NCI-H2107 treated with DMSO at 0.1 percent for 48 hours (cell line): Measurements from ENCODE around the gene AGRN.
"Not testable (repeated sequence)": the region's sequence is repeated elsewhere in the genome, so short reads cannot be mapped to it uniquely, and the experiment has no call there.

Experiments used
- DNase-seq: peaks from one replicate; lab custom pipeline; 2025; ENCODE audit not compliant: unreplicated experiment; lab: John Stamatoyannopoulos, UW

AGRN gene

GRCh38 chr1:1018321-1018685, 1.6 kb upstream of the AGRN start:
- DNase-seq, result not testable (repeated sequence)

- DNase-seq, result no peak
Measured at GRCh38 chr1:1019122-1019999, 559 bp upstream of the AGRN start.

DNA sequence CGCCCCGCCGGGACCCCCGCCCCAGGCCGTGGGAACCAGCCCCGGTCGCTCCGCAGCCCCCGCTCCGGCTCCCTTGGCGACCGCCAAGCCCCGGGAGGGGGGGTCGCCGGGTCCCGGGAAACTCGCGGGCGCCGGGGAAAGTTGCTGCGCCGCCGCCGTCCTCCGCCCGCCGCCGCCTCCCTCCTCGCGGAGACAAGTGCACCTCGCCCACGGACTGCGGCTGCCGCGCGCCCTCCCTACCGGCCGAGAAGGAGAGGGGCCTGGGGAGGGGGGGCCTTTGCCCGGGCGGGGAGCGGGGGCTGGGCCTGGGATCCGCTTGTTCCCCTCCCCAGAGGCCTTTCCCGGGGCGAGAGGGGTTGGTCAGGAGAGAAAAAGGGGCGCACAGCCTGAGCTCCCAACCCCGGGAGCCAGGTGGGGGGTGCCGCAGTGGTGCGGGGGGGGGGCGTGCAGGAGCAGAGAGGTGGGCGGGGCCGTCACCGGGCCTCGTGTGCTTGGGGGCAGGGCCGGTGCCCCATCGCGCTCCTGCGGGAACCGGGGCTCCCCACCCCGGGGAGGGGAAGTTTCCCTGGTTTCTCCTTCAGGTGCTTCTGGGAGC, 592 bp downstream of the AGRN start:
- no peak for DNase-seq

DNA sequence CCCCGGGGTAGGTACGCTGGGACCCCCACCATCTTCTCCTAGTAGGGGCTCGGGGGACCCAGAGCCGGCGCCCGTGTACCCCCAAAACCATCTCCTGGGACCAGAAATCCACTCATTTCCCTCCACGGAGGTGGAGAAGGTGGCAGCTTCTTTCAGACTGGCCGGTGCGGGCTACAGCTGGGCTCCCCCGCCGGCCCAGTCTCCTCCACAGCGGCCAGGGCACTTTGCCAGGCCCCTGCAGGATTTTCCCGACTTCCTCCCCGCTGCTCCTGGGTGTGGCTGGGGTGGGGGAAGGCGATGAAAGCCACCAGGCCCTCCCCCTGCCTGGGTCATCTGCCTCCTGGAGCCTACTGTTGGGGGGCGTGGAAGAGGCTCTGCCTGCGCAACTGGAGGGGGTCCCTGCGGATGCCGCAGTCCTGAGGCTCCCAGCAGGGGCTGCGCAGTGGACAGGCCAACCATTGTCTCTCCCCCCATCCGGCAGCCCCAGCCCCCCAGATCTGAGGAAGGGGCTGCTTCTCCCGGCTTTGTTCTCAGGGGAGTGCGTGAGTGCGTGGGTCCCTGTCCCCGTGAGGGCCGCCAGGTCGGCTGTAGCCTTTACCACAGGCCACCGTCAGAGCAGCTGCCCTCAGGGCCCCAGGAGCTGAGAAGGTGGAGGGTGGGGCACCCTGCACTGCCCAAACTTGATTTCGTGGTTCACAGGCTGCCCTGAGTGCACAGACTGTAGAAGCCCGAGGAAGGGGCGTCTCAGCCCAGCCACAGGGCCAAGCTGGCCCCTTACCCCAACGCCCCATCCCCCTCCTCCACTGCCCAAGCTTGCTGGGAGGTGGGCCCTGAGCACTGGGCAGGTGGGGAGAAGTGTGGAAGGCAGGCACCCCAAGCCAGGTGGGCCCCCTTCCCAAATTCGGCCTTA, 1.3 kb downstream of the AGRN start:
- no peak for DNase-seq

DNA sequence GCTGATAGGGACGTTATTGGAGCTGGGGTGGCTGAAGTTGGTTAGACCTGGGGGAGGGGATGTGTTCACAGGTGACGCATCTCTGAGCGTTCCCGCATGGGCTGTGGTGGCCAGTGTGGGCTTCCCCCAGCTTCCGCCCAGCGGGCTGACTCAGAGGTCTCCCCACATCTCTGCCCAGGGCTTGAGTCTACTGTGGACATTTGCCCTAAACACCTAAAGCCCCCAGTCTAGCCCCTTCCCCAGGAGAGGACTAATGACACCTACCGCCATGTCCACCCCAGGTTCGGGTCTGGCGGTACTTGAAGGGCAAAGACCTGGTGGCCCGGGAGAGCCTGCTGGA, 2.0 kb downstream of the AGRN start:
- DNase-seq, result no peak

DNA sequence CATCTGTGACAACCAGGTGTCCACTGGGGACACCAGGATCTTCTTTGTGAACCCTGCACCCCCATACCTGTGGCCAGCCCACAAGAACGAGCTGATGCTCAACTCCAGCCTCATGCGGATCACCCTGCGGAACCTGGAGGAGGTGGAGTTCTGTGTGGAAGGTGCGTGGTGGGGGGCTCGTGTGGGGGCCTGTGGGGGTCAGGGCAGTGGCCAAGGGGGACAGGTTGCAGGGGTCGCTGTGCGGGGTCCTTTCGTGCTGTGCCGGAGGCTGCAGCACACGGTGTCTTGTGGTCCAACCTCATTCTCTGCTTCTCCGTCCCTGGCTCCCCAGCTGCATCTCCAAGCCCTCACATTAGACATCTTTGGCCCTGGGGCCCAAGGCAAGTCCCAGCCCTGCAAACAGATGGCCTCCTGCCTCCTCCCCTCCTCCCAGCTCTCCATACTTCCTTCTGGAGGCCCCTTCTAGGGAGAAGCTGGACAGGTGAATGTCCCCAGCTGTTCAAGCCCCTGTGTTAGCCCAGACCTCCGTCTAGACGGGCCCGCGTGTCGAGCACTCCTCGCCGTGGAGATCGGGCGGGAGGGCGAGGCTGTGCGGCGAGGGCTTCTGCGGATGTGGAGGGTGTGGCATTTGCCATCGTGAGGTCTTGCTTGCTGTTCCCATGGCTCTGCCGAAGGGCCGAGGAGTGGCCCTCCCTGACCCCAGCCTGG, 2.5 kb downstream of the AGRN start:
- no peak for DNase-seq

GRCh38 chr1:1023700-1024099, 3.8 kb downstream of the AGRN start:
- no peak for DNase-seq

DNA sequence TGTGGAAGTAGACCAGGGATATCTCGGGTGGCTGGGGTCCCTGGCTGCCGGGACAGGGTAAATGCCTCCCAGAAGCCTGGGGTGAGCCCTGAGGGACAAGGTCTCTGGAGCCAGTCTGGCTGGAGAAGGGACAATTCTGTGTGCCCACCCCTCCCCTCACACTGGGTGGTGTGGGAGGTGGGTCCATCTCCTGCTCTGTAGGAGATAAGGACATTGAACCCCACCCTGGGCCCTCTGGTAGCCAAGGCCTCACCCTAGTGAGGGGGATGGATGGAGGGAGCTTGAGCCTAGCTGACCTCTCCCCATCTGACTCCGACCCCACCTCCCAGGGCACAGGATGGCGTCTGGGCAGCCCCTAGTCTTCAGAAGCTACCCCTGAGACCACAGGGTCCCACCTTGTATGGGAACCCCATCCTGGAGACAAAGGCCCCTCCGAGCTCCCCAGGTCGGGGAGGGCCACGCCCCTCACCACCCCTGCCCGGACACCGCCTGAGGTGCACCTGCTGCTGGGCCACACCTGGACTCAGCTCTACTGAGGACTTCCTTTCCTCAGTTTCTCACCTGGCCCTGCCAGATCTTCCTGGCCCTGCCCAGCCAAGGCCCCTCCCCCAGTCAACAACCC, 4.3 kb downstream of the AGRN start:
- DNase-seq, result no peak

DNA sequence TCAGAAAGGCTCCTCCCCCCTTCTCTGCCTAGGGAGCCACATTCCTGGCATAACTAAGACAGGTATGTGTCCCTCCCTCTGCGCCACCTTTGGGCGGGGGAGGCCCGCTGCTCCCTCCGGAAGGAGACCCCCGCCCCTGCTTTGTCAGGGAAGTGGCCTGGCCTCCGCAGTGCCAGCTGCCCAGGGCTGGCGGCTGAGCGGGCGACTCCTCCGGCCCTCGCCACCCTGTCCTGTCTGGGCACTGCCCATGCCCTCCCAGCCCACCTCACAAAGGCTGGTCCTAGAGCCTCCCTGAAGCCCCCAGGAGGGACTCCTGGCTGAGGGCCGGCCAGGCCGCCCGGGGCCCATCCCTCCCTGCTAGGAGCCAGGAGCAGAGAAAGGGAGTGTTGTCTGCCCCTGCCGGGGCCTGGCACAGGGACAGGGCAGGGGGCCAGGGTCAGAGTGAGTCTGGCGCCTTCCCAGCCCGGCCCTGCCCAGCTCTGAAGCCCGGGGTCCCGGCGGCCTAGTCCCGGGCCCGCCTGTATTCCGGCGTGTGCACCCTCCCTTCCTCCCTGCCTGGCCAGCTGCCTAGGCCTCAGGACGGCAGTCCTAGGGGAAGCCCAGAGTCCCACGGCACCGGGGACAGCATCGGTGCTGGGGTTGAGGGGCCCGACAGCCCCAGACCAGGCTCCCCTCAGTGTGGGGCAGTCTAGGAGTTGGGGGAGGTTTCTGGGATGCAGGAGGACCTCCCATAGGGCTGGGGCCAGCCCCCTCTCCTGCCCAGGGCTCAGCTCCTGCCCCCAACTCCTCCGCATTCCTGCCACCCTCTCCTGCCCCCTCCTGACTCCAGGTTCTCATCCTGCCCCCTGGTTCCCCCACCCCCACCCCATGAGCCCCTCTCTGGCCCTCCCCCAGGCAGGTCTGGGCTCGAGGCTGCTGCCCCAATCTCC, 5.1 kb downstream of the AGRN start:
- no peak for DNase-seq

DNA sequence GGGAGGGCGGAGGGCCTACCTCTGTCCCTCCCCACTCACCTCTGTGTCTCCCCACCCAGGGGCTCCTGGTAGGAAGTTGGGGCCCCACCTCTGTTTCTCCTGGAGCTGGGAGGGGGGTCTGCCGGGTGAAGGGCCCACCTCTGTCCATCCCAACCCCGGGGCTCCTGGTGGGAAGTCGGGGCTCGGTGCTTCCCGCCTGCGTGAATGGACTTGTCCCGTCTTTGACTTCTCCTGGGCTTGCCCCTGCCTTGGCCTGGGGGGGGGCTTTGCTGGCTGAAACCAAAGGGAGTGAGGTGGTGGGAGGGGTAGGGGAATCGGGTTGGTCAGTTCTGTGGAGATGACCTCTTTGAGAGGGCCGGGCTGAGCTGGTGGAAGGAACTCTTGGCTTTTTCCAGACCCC, 5.8 kb downstream of the AGRN start:
- no peak for DNase-seq

DNA sequence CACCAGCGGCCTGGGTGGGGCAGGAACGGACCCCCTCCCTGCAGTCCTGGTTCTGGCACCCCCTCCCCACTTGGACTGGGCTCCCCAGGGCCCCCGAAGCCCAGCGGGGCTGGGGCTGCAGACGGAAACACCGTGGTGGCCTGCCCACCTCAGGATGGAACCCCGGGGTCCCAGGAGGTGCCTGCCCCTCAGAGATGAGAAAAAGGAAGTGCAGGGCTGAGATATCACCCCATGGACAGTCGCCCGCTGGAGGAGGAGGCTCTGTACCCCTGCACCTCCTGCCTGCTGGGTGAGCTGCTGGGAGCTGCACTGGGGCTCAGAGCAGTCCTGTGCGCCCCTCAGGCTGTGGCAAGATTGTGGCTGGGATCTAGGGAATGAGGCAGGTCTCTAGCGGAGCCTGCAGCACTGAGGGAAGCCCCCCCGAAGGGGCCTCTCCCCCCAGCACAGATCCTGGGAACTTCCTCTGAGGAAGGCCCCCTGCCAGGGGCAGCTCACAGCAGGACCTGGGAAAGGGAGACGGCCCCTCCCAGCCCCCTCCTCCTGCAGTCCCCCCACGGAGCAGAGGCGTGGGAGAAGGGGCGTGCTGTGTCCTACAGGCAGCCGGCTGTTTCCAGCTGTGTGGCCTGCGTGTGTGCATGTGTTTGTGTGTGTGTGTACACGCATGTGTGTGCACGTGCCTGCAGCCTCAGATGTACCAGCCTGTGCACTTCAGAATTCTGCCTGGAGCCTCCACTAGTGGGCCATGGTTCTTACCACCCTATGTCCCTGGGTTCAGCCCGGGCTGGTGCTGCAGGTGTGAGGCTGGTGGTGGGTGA, 6.9 kb downstream of the AGRN start:
- DNase-seq, result no peak

DNA sequence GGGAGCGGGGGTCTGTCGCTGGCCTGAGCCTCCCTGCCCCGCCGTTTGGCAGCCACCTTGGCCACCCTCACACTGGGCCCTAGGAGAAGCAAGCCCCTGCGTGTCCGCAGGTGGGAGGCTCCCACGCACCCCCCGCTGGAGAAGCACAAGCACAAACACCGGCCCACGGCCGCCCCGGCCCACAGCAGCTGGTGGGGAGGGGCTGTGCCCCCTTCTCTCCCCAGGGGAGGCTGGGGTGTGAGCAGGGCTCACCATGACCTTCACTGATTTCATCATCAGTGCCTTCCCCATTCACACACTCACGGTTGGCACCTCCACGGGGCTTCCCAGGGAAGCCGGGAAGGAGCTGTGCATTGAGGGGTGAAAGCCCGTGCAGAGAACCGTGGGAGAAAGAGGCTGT, 7.9 kb downstream of the AGRN start:
- no peak for DNase-seq

DNA sequence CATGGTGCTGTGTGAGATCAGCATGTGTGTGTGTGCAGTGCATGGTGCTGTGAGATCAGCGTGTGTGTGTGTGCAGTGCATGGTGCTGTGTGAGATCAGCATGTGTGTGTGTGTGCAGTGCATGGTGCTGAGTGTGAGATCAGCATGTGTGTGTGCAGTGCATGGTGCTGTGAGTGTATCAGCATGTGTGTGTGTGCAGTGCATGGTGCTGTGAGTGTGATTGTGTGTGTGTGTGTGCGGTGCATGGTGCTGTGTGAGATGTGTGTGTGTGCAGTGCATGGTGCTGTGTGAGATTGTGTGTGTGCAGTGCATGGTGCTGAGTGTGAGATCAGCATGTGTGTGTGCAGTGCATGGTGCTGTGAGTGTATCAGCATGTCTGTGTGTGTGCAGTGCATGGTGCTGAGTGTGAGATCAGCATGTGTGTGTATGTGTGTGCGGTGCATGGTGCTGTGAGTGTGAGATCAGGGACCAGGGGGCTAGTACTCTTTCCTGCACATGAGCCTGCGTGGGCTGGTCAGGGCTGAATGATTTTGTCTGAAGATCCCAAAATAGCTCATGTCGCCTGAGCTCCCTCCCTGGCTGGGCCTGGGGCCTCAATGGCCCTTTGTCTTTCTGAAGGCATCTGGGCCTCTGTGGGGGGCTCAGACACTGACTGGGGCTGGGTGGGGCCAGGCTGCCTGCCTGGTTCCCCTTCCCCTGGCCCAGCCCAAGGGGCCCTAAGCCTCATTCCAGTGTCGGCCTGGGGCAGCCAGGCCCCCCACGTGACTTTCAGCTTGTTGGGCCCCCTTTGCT, 11.1 kb downstream of the AGRN start:
- not testable (repeated sequence) for DNase-seq

DNA sequence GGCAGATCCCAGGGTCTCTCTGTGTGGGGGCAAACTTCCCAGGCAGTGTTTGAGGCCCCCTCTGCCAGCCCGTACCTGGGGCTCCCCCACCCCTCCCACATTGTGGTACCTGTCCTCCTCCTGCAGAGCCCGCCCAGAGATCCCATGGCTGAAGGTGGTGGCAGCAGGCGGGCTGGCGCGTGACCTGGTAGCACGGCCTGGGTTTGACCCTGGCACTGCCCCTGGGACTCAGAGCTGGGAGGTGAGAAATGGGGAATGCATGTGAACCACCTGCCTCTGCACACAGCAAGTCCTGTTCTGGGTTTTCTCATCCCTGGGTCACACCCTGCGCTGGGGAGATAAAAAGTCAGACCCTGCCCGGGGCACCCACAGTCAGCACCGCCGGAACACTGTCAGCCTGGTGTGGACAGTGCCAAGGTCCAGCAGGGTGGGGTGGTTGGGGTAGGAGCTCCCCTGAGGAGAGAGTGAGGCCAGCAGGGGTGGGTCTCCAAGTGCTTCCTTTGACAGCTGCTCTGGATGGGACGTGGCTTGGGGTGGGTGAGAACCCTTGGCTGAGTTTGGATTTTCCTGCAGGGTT, 11.8 kb downstream of the AGRN start:
- DNase-seq, result no peak

DNA sequence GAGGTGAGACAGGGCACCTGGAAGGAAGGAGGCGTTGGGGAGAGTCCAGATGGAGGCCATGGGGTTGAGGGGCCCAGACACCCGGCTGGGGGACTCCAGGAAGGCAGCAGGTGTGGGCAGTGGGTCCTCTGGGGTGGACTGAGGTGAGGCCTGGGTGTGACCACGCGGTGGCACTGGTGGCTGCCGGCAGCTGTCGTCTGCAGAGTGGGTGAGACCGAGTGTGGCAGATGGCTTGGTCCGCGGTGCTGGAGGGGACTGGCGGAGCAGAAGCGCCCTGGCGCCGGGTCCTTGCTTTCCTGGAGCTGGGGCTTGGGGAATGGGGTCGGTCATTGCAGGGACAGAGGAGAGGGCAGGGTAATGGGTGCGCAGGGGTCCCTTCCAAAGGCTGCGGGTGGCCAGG, 12.5 kb downstream of the AGRN start:
- DNase-seq, result no peak

DNA sequence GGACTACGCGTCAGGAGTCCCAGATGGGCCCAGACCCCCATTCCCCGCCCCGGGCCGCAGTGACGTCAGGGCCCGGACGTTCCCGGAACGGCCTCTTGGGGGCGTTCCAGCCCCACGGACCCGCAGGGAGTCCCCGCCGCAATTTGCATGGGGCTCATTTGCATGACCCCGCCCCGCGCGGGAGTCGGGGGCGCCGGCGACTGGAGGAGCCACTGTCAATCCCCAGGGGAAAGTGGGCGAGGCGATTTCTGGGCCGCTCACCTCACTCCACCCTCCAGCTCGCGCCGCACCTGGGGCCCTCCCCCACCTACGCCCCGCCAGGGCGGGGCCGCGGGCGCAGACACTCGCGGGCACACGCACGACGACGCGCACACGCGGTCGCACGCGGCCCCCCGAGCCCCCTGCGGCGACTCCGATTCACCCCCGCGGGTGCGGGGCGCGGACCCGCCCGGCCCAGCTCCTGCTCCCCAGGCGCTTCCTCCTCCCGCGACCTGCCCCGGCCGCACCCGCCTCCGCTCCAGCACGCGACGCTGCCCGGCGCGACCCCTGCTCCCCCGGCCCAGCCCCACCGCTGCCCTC, 13.2 kb downstream of the AGRN start:
- no peak for DNase-seq

DNA sequence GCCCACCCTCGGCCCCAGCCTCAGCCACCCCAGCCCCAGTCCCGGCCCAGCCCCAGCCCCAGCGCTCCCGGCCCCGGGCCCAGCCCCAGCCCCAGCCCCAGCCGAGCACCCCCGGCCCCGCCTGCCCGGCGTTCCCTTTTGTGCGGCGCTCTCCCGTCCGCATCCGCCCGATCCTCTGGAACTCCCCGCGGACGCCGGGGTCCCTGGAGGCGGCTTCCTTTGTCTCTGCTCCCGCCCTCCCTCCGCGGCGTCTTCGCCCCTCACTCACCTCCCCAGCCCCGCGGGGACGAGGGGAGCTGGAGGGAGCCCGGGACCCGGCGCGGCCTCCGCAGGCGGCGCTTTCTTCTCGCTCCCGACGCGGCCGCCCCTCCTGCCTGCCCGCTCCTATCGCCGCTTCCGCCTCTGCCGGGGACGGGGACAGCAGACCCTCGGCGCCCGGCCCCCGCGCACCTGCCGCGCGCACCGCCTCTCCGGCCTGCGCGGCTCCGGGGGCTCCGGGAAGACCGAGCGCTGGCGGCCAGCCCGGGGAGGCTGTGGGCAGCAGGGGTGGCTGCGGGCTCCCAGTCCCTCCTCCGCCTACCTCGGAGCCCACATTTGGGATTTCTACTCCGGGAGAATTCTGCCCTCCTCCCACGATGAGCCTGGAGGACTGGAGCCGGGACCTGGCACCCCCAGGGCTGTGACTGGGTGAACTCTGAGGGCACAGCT, 14.0 kb downstream of the AGRN start:
- DNase-seq, result no peak
